SKM-1 treated with dmso at 0.1 percent for 144 hours (cell line): Measurements from ENCODE around the gene TMSB15B.
"Not testable (repeated sequence)": the region's sequence is repeated elsewhere in the genome, so short reads cannot be mapped to it uniquely, and the experiment has no call there.

Experiments
- DNase-seq: peaks from one replicate; lab custom pipeline; 2025; ENCODE audit not compliant: unreplicated experiment; lab: John Stamatoyannopoulos, UW

TMSB15B gene

GRCh38 chrX:103962411-103963278 is at the start of gene TMSB15B:
TSS of gene TMSB15B (plus strand) at chrX:103962627.
- not testable (repeated sequence) for DNase-seq

GRCh38 chrX:103913356-103914020 is 48.9 kb upstream of the TMSB15B start:
- DNase-seq = no peak

GRCh38 chrX:103918050-103918449 is 44.4 kb upstream of the TMSB15B start:
- peak; percentile 25 for DNase-seq

- DNase-seq = peak; percentile 49
Measured at GRCh38 chrX:103918571-103919269, 43.7 kb upstream of the TMSB15B start.

GRCh38 chrX:103919270-103919637 is 43.2 kb upstream of the TMSB15B start:
- DNase-seq = peak; percentile 85

- not testable (repeated sequence) for DNase-seq
Measured at GRCh38 chrX:103920515-103920914, 41.9 kb upstream of the TMSB15B start.

GRCh38 chrX:103927030-103927429 is 35.4 kb upstream of the TMSB15B start:
- no peak for DNase-seq

GRCh38 chrX:103927633-103928032 is 34.8 kb upstream of the TMSB15B start:
- no peak for DNase-seq

- no peak for DNase-seq
Measured at GRCh38 chrX:103932133-103932532, 30.3 kb upstream of the TMSB15B start.

GRCh38 chrX:103940257-103940656 is 22.2 kb upstream of the TMSB15B start:
- DNase-seq = not testable (repeated sequence)

GRCh38 chrX:103941201-103941975 is 21.0 kb upstream of the TMSB15B start:
- peak; percentile 3 for DNase-seq

- no peak for DNase-seq
Measured at GRCh38 chrX:103949506-103949905, 12.9 kb upstream of the TMSB15B start.

- no peak for DNase-seq
Measured at GRCh38 chrX:103953353-103953752, 9.1 kb upstream of the TMSB15B start.

- no peak for DNase-seq
Measured at GRCh38 chrX:103954259-103954658, 8.2 kb upstream of the TMSB15B start.

GRCh38 chrX:103960599-103960998 is 1.8 kb upstream of the TMSB15B start:
- DNase-seq = not testable (repeated sequence)

GRCh38 chrX:103983508-103983907 is 21.1 kb downstream of the TMSB15B start:
- not testable (repeated sequence) for DNase-seq

- DNase-seq = no peak
Measured at GRCh38 chrX:103999234-103999633, 36.8 kb downstream of the TMSB15B start.

- DNase-seq = no peak
Measured at GRCh38 chrX:104008831-104009230, 46.4 kb downstream of the TMSB15B start.

GRCh38 chrX:104013158-104013557 is 50.7 kb downstream of the TMSB15B start:
- DNase-seq = no peak

GRCh38 chrX:104013606-104014005 is 51.2 kb downstream of the TMSB15B start, which contains the start of gene H2BW1:
TSS of gene H2BW1 (minus strand) at chrX:104013708. CDS start at chrX:104013576, 132 bp downstream.
- no peak for DNase-seq

- not testable (repeated sequence) for DNase-seq
Measured at GRCh38 chrX:104015576-104015975, 53.1 kb downstream of the TMSB15B start.
